Keratinocyte (primary cell): ENCODE measurements around the gene OTP. TPM values are rescaled to one million over a fixed set of nuclear protein-coding genes. Genes with fewer than 3 reads are reported as not detected.

Source experiments
- DNase-seq: peaks from one replicate; pipeline ENCODE4 v3.0.0-alpha.2; 2011; ENCODE audit warnings: low read depth, missing footprints, low spot score
- FAIRE-seq: peaks from 2 replicates; lab custom pipeline; 2011; peaks lifted over from hg19 to GRCh38; lab: Jason Lieb, UNC
- H2AFZ ChIP-seq: 2 replicates; pipeline ENCODE4 v1.6.0; 2012; ENCODE audit warnings: low read length, control low read depth, inconsistent platforms; ENCODE audit not compliant: control insufficient read depth
- H3K27ac ChIP-seq: 2 replicates; pipeline ENCODE4 v1.5.1; 2011; ENCODE audit warnings: low read length; ENCODE audit not compliant: control insufficient read depth, insufficient read depth
- H3K27me3 ChIP-seq: 3 replicates; pipeline ENCODE4 v1.6.0; 2011; ENCODE audit warnings: low read length; ENCODE audit not compliant: control insufficient read depth, insufficient read depth; ENCODE audit errors: extremely low read depth
- H3K36me3 ChIP-seq, 2 experiments: 2 replicates in 1 of 2; 3 replicates in 1 of 2; pipeline ENCODE4 v1.5.1; 2011; ENCODE audit warnings: low read length in 2 of 2, mild to moderate bottlenecking in 1 of 2; ENCODE audit not compliant: control insufficient read depth in 2 of 2, insufficient read depth in 2 of 2; ENCODE audit errors: extremely low read depth in 1 of 2
- H3K4me1 ChIP-seq: 3 replicates; pipeline ENCODE4 v1.5.1; 2011; ENCODE audit warnings: low read length; ENCODE audit not compliant: control insufficient read depth, insufficient read depth; ENCODE audit errors: extremely low read depth
- H3K4me2 ChIP-seq: 3 replicates; pipeline ENCODE4 v1.6.0; 2011; ENCODE audit warnings: low read depth, low read length; ENCODE audit not compliant: control insufficient read depth, insufficient read depth; ENCODE audit errors: extremely low read depth
- H3K4me3 ChIP-seq, 3 experiments: fragments of 200-600 bp in 1 of 3; sonication (generic) in 1 of 3; 2 replicates in 2 of 3; 3 replicates in 1 of 3; pipeline ENCODE4 v1.5.1; 2011 to 2016; ENCODE audit warnings: low read length in 3 of 3, mild to moderate bottlenecking in 3 of 3, control low read depth in 2 of 3, inconsistent platforms in 1 of 3, low read depth in 1 of 3, mixed read lengths in 1 of 3, mixed run types in 1 of 3, moderate library complexity in 1 of 3; ENCODE audit not compliant: control insufficient read depth in 2 of 3, insufficient read depth in 2 of 3; ENCODE audit errors: extremely low read depth in 1 of 3
- H3K79me2 ChIP-seq: 2 replicates; pipeline ENCODE4 v1.6.0; 2012; ENCODE audit warnings: low read length; ENCODE audit not compliant: control insufficient read depth, insufficient read depth
- H3K9ac ChIP-seq: 3 replicates; pipeline ENCODE4 v1.6.0; 2011; ENCODE audit warnings: low read length; ENCODE audit not compliant: control insufficient read depth, insufficient read depth; ENCODE audit errors: extremely low read depth
- H3K9me1 ChIP-seq: 3 replicates; pipeline ENCODE4 v1.6.0; 2011; ENCODE audit warnings: low read length; ENCODE audit not compliant: control insufficient read depth, insufficient read depth; ENCODE audit errors: extremely low read depth
- H3K9me3 ChIP-seq: 2 replicates; pipeline ENCODE4 v1.5.1; 2012; ENCODE audit warnings: low read depth, low read length; ENCODE audit not compliant: control insufficient read depth
- H4K20me1 ChIP-seq: 3 replicates; pipeline ENCODE4 v1.6.0; 2011; ENCODE audit warnings: low read length; ENCODE audit not compliant: control insufficient read depth, insufficient read depth; ENCODE audit errors: extremely low read depth
- EZH2 ChIP-seq: IDR thresholded peaks from one replicate; pipeline ENCODE4 v1.6.1; 2012; ENCODE audit warnings: inconsistent platforms, mild to moderate bottlenecking, low read length, moderate library complexity
- dilution Hi-C: fragments of 300-500 bp; cut with MboI; formaldehyde crosslinking; loops from one replicate; pipeline ENCODE4 v1.7.0; 2020; ENCODE audit warnings: low sequenced_read_pairs; ENCODE audit not compliant: extremely low pct_ligation_motif_present
- polyA plus RNA-seq, 5 experiments: library from polyadenylated mRNA; depleted of rRNA in 3 of 5; stranded (reverse) in 3 of 5; stranded (forward) in 1 of 5; unstranded in 1 of 5; fragments of >200 nt; gene quantifications; 1 replicate in 1 of 5; 2 replicates in 3 of 5; 3 replicates in 1 of 5; pipeline versions ENCODE4 v1.2.1 to v1.2.3, GENCODE V29; 2011 to 2012; ENCODE audit warnings: missing spikeins in 2 of 5, low read depth in 1 of 5, low replicate concordance in 1 of 5
- TF ChIP-seq, protein P1 (sequence below), 3 experiments: IDR thresholded peaks in 1 of 3; conservative IDR thresholded peaks in 1 of 3; optimal IDR thresholded peaks in 1 of 3; 2 replicates in 2 of 3; 3 replicates in 1 of 3; pipeline versions ENCODE3 to v1.5.1; 2011; ENCODE audit warnings: low read length in 3 of 3, mild to moderate bottlenecking in 3 of 3, moderate library complexity in 2 of 3, control low read depth in 1 of 3, inconsistent platforms in 1 of 3; ENCODE audit not compliant: insufficient read depth in 2 of 3; ENCODE audit errors: extremely low read depth in 1 of 3

Gene OTP
- polyA plus RNA-seq, 1 donor (not counting 4 experiments of a cell fraction or from before 2014, with no cell fraction given), result not detected

GRCh38 chr5:77607324-77607723, 31.2 kb downstream of the OTP start:
- Histone ChIP-seq H3K4me2 (no peak overlapping the region), H4K20me1 (no peaks in the 10 kb centered on the region), H3K27ac (no peak overlapping the region), H3K79me2 (no peaks in the 10 kb centered on the region), H3K4me3 (no peak overlapping the region), H3K9me1 (no peaks in the 10 kb centered on the region), H3K4me1 (no peaks in the 10 kb centered on the region), H3K36me3 (no peaks in the 10 kb centered on the region), H2AFZ (no peak overlapping the region), H3K9me3 (no peaks in the 10 kb centered on the region), H3K27me3 (peaks cover 16% of the 10 kb centered on the region), H3K9ac (no peak overlapping the region)
- no peak for DNase-seq
- FAIRE-seq, result no peak
- dilution Hi-C loops, result no loop called here
- no peak for TF ChIP-seq EZH2
- TF ChIP-seq, protein P1, sequence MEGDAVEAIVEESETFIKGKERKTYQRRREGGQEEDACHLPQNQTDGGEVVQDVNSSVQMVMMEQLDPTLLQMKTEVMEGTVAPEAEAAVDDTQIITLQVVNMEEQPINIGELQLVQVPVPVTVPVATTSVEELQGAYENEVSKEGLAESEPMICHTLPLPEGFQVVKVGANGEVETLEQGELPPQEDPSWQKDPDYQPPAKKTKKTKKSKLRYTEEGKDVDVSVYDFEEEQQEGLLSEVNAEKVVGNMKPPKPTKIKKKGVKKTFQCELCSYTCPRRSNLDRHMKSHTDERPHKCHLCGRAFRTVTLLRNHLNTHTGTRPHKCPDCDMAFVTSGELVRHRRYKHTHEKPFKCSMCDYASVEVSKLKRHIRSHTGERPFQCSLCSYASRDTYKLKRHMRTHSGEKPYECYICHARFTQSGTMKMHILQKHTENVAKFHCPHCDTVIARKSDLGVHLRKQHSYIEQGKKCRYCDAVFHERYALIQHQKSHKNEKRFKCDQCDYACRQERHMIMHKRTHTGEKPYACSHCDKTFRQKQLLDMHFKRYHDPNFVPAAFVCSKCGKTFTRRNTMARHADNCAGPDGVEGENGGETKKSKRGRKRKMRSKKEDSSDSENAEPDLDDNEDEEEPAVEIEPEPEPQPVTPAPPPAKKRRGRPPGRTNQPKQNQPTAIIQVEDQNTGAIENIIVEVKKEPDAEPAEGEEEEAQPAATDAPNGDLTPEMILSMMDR (optimal IDR thresholded peaks at IDR 0.05 in 1 of 3, IDR thresholded peaks at IDR 0.05 in 1 of 3, conservative IDR thresholded peaks at IDR 0.05 in 1 of 3; ENCODE audit: extremely low read depth in 1 of 3, insufficient read depth in 2 of 3, low read length in 3 of 3), result no peak

- H3K27me3 ChIP-seq, result peaks cover 16% of the 10 kb centered on the region
- FAIRE-seq (no peak), DNase-seq (no peak)
- no peaks in the 10 kb centered on the region for H3K4me1 ChIP-seq
- no peaks in the 10 kb centered on the region for H3K79me2 ChIP-seq
- H4K20me1 ChIP-seq, result no peaks in the 10 kb centered on the region
- H3K4me2 ChIP-seq, result no peak overlapping the region
- H3K9ac ChIP-seq, result no peak overlapping the region
- no peaks in the 10 kb centered on the region for H3K9me1 ChIP-seq
- dilution Hi-C loops, result no loop called here
- no peak overlapping the region for H3K4me3 ChIP-seq
- TF ChIP-seq EZH2, result no peak
- TF ChIP-seq, protein P1 (optimal IDR thresholded peaks at IDR 0.05 in 1 of 3, IDR thresholded peaks at IDR 0.05 in 1 of 3, conservative IDR thresholded peaks at IDR 0.05 in 1 of 3; ENCODE audit: extremely low read depth in 1 of 3, insufficient read depth in 2 of 3, low read length in 3 of 3), result no peak
- H3K27ac ChIP-seq, result no peak overlapping the region
- H3K36me3 ChIP-seq, result no peaks in the 10 kb centered on the region
- no peaks in the 10 kb centered on the region for H3K9me3 ChIP-seq
- H2AFZ ChIP-seq, result no peak overlapping the region
These were observed 32.2 kb downstream of the OTP start for GRCh38 chr5:77606279-77606678.
